Adipocyte (in vitro differentiated cells): ENCODE results near the gene TCOF1.

Experiments used
- DNase-seq: peaks from one replicate; pipeline ENCODE4 v3.0.0-alpha.2; 2015; ENCODE audit warnings: low read depth
- H3K27me3 ChIP-seq: replicated peaks from 2 replicates; pipeline ENCODE4 v1.7.0; 2013; ENCODE audit warnings: mild to moderate bottlenecking, low read length, moderate library complexity; ENCODE audit not compliant: control insufficient read depth, insufficient read depth
- H3K36me3 ChIP-seq: 2 replicates; pipeline ENCODE4 v1.7.0; 2013; ENCODE audit warnings: low read length, mild to moderate bottlenecking, moderate library complexity; ENCODE audit not compliant: control insufficient read depth, insufficient read depth, severe bottlenecking
- H3K4me1 ChIP-seq: 2 replicates; pipeline ENCODE4 v1.7.0; 2013; ENCODE audit warnings: mild to moderate bottlenecking, low read length, moderate library complexity; ENCODE audit not compliant: control insufficient read depth, insufficient read depth
- H3K4me3 ChIP-seq: 2 replicates; pipeline ENCODE4 v1.7.0; 2013; ENCODE audit warnings: mild to moderate bottlenecking, low read length, moderate library complexity
- H3K9ac ChIP-seq: 2 replicates; pipeline ENCODE4 v1.7.0; 2013; ENCODE audit warnings: mild to moderate bottlenecking, low read length, moderate library complexity
- H3K9me3 ChIP-seq: 2 replicates; pipeline ENCODE4 v1.7.0; 2013; ENCODE audit warnings: mild to moderate bottlenecking, low read length, moderate library complexity; ENCODE audit not compliant: control insufficient read depth

TCOF1 gene

GRCh38 chr5:150357326-150358260, at the start of gene TCOF1:
TSS of gene TCOF1 (plus strand) at chr5:150357697. CDS start at chr5:150357747, 50 bp downstream.
- peak; percentile 99 for DNase-seq
- Histone ChIP-seq H3K9ac (peak within 1 kb of the TSS; percentile 77), H3K27me3 (no peaks in the 10 kb centered on the region), H3K4me1 (peaks cover 9% of the 10 kb centered on the region), H3K36me3 (peaks cover 18% of the 10 kb centered on the region), H3K4me3 (peak within 1 kb of the TSS; percentile 90), H3K9me3 (no peaks in the 10 kb centered on the region)

- no peaks in the 10 kb centered on the region for H3K4me1 ChIP-seq
- no peak overlapping the region for H3K4me3 ChIP-seq
- no peak overlapping the region for H3K9ac ChIP-seq
- no peaks in the 10 kb centered on the region for H3K36me3 ChIP-seq
- no peak for DNase-seq
- H3K9me3 ChIP-seq, result no peaks in the 10 kb centered on the region
- no peaks in the 10 kb centered on the region for H3K27me3 ChIP-seq
These were observed 48.2 kb upstream of the TCOF1 start for GRCh38 chr5:150309101-150309885.

GRCh38 chr5:150309886-150310239, 47.6 kb upstream of the TCOF1 start:
- no peak for DNase-seq
- Histone ChIP-seq H3K9me3 (no peaks in the 10 kb centered on the region), H3K9ac (no peak overlapping the region), H3K36me3 (no peaks in the 10 kb centered on the region), H3K4me1 (no peaks in the 10 kb centered on the region), H3K4me3 (no peak overlapping the region), H3K27me3 (no peaks in the 10 kb centered on the region)

- no peak overlapping the region for H3K9ac ChIP-seq
- no peaks in the 10 kb centered on the region for H3K9me3 ChIP-seq
- no peaks in the 10 kb centered on the region for H3K36me3 ChIP-seq
- H3K4me1 ChIP-seq, result no peaks in the 10 kb centered on the region
- H3K4me3 ChIP-seq, result no peak overlapping the region
- H3K27me3 ChIP-seq, result no peaks in the 10 kb centered on the region
- DNase-seq, result no peak
These were observed 47.3 kb upstream of the TCOF1 start for GRCh38 chr5:150310246-150310645.

GRCh38 chr5:150311015-150311692, 46.3 kb upstream of the TCOF1 start:
- no peak overlapping the region for H3K4me3 ChIP-seq
- H3K9me3 ChIP-seq, result no peaks in the 10 kb centered on the region
- DNase-seq, result no peak
- no peaks in the 10 kb centered on the region for H3K4me1 ChIP-seq
- no peaks in the 10 kb centered on the region for H3K36me3 ChIP-seq
- H3K9ac ChIP-seq, result no peak overlapping the region
- no peaks in the 10 kb centered on the region for H3K27me3 ChIP-seq

GRCh38 chr5:150312518-150312917, 45.0 kb upstream of the TCOF1 start:
- H3K36me3 ChIP-seq, result no peaks in the 10 kb centered on the region
- H3K9ac ChIP-seq, result no peak overlapping the region
- no peak overlapping the region for H3K4me3 ChIP-seq
- no peaks in the 10 kb centered on the region for H3K9me3 ChIP-seq
- no peaks in the 10 kb centered on the region for H3K27me3 ChIP-seq
- H3K4me1 ChIP-seq, result peaks cover 8% of the 10 kb centered on the region
- DNase-seq, result no peak

- Histone ChIP-seq H3K9me3 (no peaks in the 10 kb centered on the region), H3K4me3 (no peak overlapping the region), H3K27me3 (no peaks in the 10 kb centered on the region), H3K36me3 (no peaks in the 10 kb centered on the region), H3K9ac (no peak overlapping the region), H3K4me1 (peaks cover 18% of the 10 kb centered on the region)
- DNase-seq, result no peak
These were observed 44.0 kb upstream of the TCOF1 start for GRCh38 chr5:150313501-150313900.

GRCh38 chr5:150313921-150314716, 43.4 kb upstream of the TCOF1 start:
- peaks cover 24% of the 10 kb centered on the region for H3K4me1 ChIP-seq
- no peak overlapping the region for H3K4me3 ChIP-seq
- H3K36me3 ChIP-seq, result no peaks in the 10 kb centered on the region
- DNase-seq, result no peak
- no peaks in the 10 kb centered on the region for H3K9me3 ChIP-seq
- no peak overlapping the region for H3K9ac ChIP-seq
- no peaks in the 10 kb centered on the region for H3K27me3 ChIP-seq

GRCh38 chr5:150315245-150315644, 42.3 kb upstream of the TCOF1 start:
- Histone ChIP-seq H3K36me3 (no peaks in the 10 kb centered on the region), H3K4me1 (peaks cover 36% of the 10 kb centered on the region), H3K9ac (no peak overlapping the region), H3K27me3 (no peaks in the 10 kb centered on the region), H3K9me3 (no peaks in the 10 kb centered on the region), H3K4me3 (no peak overlapping the region)
- DNase-seq, result no peak

GRCh38 chr5:150316320-150316719, 41.2 kb upstream of the TCOF1 start:
- Histone ChIP-seq H3K4me1 (peaks cover 43% of the 10 kb centered on the region), H3K4me3 (no peak overlapping the region), H3K36me3 (no peaks in the 10 kb centered on the region), H3K9me3 (no peaks in the 10 kb centered on the region), H3K27me3 (no peaks in the 10 kb centered on the region), H3K9ac (no peak overlapping the region)
- peak; percentile 29 for DNase-seq
